PFSK-1 (cell line): ENCODE data around the gene TBXAS1.

Experiments
- FOXP2 ChIP-seq: optimal IDR thresholded peaks from 2 replicates; pipeline ENCODE3; 2011; ENCODE audit warnings: borderline replicate concordance, control low read depth, inconsistent platforms; ENCODE audit not compliant: insufficient read depth; ENCODE audit errors: extremely low read length, extremely low read depth
- POLR2AphosphoS5 ChIP-seq: IDR thresholded peaks from 2 replicates; pipeline ENCODE4 v1.6.1; 2012; ENCODE audit warnings: low read depth, mild to moderate bottlenecking, control low read depth, low read length, moderate library complexity
- REST ChIP-seq, 2 experiments: IDR thresholded peaks; 2 replicates each; pipeline versions ENCODE4 v1.6.1 to v1.8.0; 2011 to 2012; ENCODE audit warnings: low read depth in 2 of 2, low read length in 2 of 2, control low read depth in 1 of 2, inconsistent platforms in 1 of 2, mild to moderate bottlenecking in 1 of 2, moderate library complexity in 1 of 2; ENCODE audit not compliant: insufficient read depth in 1 of 2
- SIN3A ChIP-seq: IDR thresholded peaks from 2 replicates; pipeline ENCODE4 v1.6.1; 2012; ENCODE audit warnings: mild to moderate bottlenecking, low read length, moderate library complexity, borderline replicate concordance; ENCODE audit not compliant: insufficient read depth
- TAF1 ChIP-seq: IDR thresholded peaks from 2 replicates; pipeline ENCODE4 v1.6.1; 2012; ENCODE audit warnings: low read length, control low read depth, borderline replicate concordance; ENCODE audit not compliant: insufficient read depth

GRCh38 chr7:139798892-139799291 is 30.2 kb upstream of the TBXAS1 start:
- TF ChIP-seq TAF1 (no peak), REST (IDR thresholded peaks at IDR 0.05; ENCODE audit: insufficient read depth in 1 of 2, low read depth in 2 of 2, low read length in 2 of 2) (no peak), POLR2AphosphoS5 (no peak), FOXP2 (no peak), SIN3A (no peak)
